Nephron progenitor cell (in vitro differentiated cells): Measurements from ENCODE around the gene CDK3.

Experiments
- DNase-seq: peaks from one replicate; pipeline ENCODE4 v3.0.0; 2021
- H3K27ac Mint-ChIP-seq: 2 replicates; pipeline ENCODE4 v1.8.0; 2021; ENCODE audit warnings: mild to moderate bottlenecking, moderate library complexity, mixed read lengths
- H3K27me3 Mint-ChIP-seq: 2 replicates; pipeline ENCODE4 v1.8.0; 2021; ENCODE audit warnings: mild to moderate bottlenecking, low read depth, mixed read lengths; ENCODE audit not compliant: poor library complexity
- H3K36me3 Mint-ChIP-seq: 2 replicates; pipeline ENCODE4 v1.8.0; 2021; ENCODE audit warnings: low read depth, mixed read lengths
- H3K4me1 Mint-ChIP-seq: 2 replicates; pipeline ENCODE4 v1.8.0; 2021; ENCODE audit warnings: mixed read lengths
- H3K4me3 Mint-ChIP-seq: 2 replicates; pipeline ENCODE4 v1.8.0; 2021; ENCODE audit warnings: mild to moderate bottlenecking, moderate library complexity, mixed read lengths
- H3K9me3 Mint-ChIP-seq: 2 replicates; pipeline ENCODE4 v1.8.0; 2021; ENCODE audit warnings: mild to moderate bottlenecking, moderate library complexity, mixed read lengths
- CTCF ChIP-seq: fragments of 200-600 bp; sonication (generic); IDR thresholded peaks from 2 replicates; pipeline ENCODE4 v1.5.0; 2021; ENCODE audit warnings: antibody characterized with exemption

The CDK3 gene

GRCh38 chr17:76027159-76027839 is 26.6 kb downstream of the CDK3 start, which contains the start of gene EVPL:
EVPL (minus strand) TSS chr17:76027306; CDS start chr17:76027198, 108 bp downstream.
- peaks cover 52% of the 10 kb centered on the region for H3K4me1 Mint-ChIP-seq
- no peak within 1 kb of the TSS for H3K4me3 Mint-ChIP-seq
- DNase-seq, result no peak
- peaks cover 9% of the 10 kb centered on the region for H3K27me3 Mint-ChIP-seq
- no peak for TF ChIP-seq CTCF
- no peak within 1 kb of the TSS for H3K27ac Mint-ChIP-seq
- H3K9me3 Mint-ChIP-seq, result no peaks in the 10 kb centered on the region
- no peaks in the 10 kb centered on the region for H3K36me3 Mint-ChIP-seq

- peaks cover 12% of the 10 kb centered on the region for H3K27me3 Mint-ChIP-seq
- no peak overlapping the region for H3K27ac Mint-ChIP-seq
- H3K4me3 Mint-ChIP-seq, result no peak overlapping the region
- DNase-seq, result no peak
- peaks cover 48% of the 10 kb centered on the region for H3K4me1 Mint-ChIP-seq
- TF ChIP-seq CTCF, result no peak
- peaks cover 6% of the 10 kb centered on the region for H3K9me3 Mint-ChIP-seq
- no peaks in the 10 kb centered on the region for H3K36me3 Mint-ChIP-seq
Measured at GRCh38 chr17:76032073-76032779, 31.6 kb downstream of the CDK3 start.

GRCh38 chr17:76032780-76033108 is 32.1 kb downstream of the CDK3 start:
- Mint-ChIP-seq H3K4me1 (peaks cover 49% of the 10 kb centered on the region), H3K27ac (no peak overlapping the region), H3K9me3 (peaks cover 6% of the 10 kb centered on the region), H3K27me3 (peaks cover 12% of the 10 kb centered on the region), H3K36me3 (no peaks in the 10 kb centered on the region), H3K4me3 (no peak overlapping the region)
- no peak for DNase-seq
- TF ChIP-seq CTCF, result no peak

GRCh38 chr17:76033139-76033538 is 32.5 kb downstream of the CDK3 start:
- no peak for TF ChIP-seq CTCF
- peaks cover 51% of the 10 kb centered on the region for H3K4me1 Mint-ChIP-seq
- peaks cover 3% of the 10 kb centered on the region for H3K36me3 Mint-ChIP-seq
- peak overlapping the region; percentile 10 for H3K27ac Mint-ChIP-seq
- no peak for DNase-seq
- peaks cover 6% of the 10 kb centered on the region for H3K9me3 Mint-ChIP-seq
- peaks cover 12% of the 10 kb centered on the region for H3K27me3 Mint-ChIP-seq
- H3K4me3 Mint-ChIP-seq, result no peak overlapping the region

- TF ChIP-seq CTCF, result no peak
- DNase-seq, result no peak
- no peak overlapping the region for H3K27ac Mint-ChIP-seq
- H3K27me3 Mint-ChIP-seq, result peaks cover 12% of the 10 kb centered on the region
- H3K4me1 Mint-ChIP-seq, result peaks cover 51% of the 10 kb centered on the region
- peaks cover 18% of the 10 kb centered on the region for H3K36me3 Mint-ChIP-seq
- H3K4me3 Mint-ChIP-seq, result no peak overlapping the region
- peaks cover 6% of the 10 kb centered on the region for H3K9me3 Mint-ChIP-seq
Measured at GRCh38 chr17:76034428-76035350, 34.0 kb downstream of the CDK3 start.
